ENCODE data around the gene THOP1.

THOP1 gene

GRCh38 chr19:2793126-2793525 is 7.8 kb downstream of the THOP1 start:
- Histone ChIP-seq H3K27ac (ENCODE audit: insufficient read depth, low read length, poor library complexity, severe bottlenecking) (no peak overlapping the region), H3K27me3 (replicated peaks; ENCODE audit: control insufficient read depth, insufficient read depth, low read length, poor library complexity, severe bottlenecking) (no peaks in the 10 kb centered on the region), H3K36me3 (ENCODE audit: control insufficient read depth, insufficient read depth, low read length) (peaks cover 11% of the 10 kb centered on the region), H3K4me3 (ENCODE audit: insufficient read depth, low read depth, low read length, poor library complexity, severe bottlenecking) (no peak overlapping the region), H3K9me3 (ENCODE audit: control insufficient read depth, low read length) (no peaks in the 10 kb centered on the region), H3K4me1 (ENCODE audit: control insufficient read depth, insufficient read depth, low read length, poor library complexity, severe bottlenecking) (no peaks in the 10 kb centered on the region)
- DNase-seq = no peak

GRCh38 chr19:2793577-2793976 is 8.3 kb downstream of the THOP1 start:
- Histone ChIP-seq H3K36me3 (ENCODE audit: control insufficient read depth, insufficient read depth, low read length) (peaks cover 11% of the 10 kb centered on the region), H3K4me1 (ENCODE audit: control insufficient read depth, insufficient read depth, low read length, poor library complexity, severe bottlenecking) (no peaks in the 10 kb centered on the region), H3K27me3 (replicated peaks; ENCODE audit: control insufficient read depth, insufficient read depth, low read length, poor library complexity, severe bottlenecking) (no peaks in the 10 kb centered on the region), H3K4me3 (ENCODE audit: insufficient read depth, low read depth, low read length, poor library complexity, severe bottlenecking) (no peak overlapping the region), H3K27ac (ENCODE audit: insufficient read depth, low read length, poor library complexity, severe bottlenecking) (no peak overlapping the region), H3K9me3 (ENCODE audit: control insufficient read depth, low read length) (no peaks in the 10 kb centered on the region)
- no peak for DNase-seq

- Histone ChIP-seq H3K9me3 (ENCODE audit: control insufficient read depth, low read length) (no peaks in the 10 kb centered on the region), H3K36me3 (ENCODE audit: control insufficient read depth, insufficient read depth, low read length) (peaks cover 9% of the 10 kb centered on the region), H3K4me1 (ENCODE audit: control insufficient read depth, insufficient read depth, low read length, poor library complexity, severe bottlenecking) (no peaks in the 10 kb centered on the region), H3K27me3 (replicated peaks; ENCODE audit: control insufficient read depth, insufficient read depth, low read length, poor library complexity, severe bottlenecking) (no peaks in the 10 kb centered on the region), H3K27ac (ENCODE audit: insufficient read depth, low read length, poor library complexity, severe bottlenecking) (no peak overlapping the region), H3K4me3 (ENCODE audit: insufficient read depth, low read depth, low read length, poor library complexity, severe bottlenecking) (no peak overlapping the region)
- DNase-seq = no peak
Measured at GRCh38 chr19:2795827-2796658, 10.7 kb downstream of the THOP1 start.

GRCh38 chr19:2796659-2797266 is 11.5 kb downstream of the THOP1 start:
- Histone ChIP-seq H3K36me3 (ENCODE audit: control insufficient read depth, insufficient read depth, low read length) (peaks cover 9% of the 10 kb centered on the region), H3K4me3 (ENCODE audit: insufficient read depth, low read depth, low read length, poor library complexity, severe bottlenecking) (no peak overlapping the region), H3K27me3 (replicated peaks; ENCODE audit: control insufficient read depth, insufficient read depth, low read length, poor library complexity, severe bottlenecking) (no peaks in the 10 kb centered on the region), H3K4me1 (ENCODE audit: control insufficient read depth, insufficient read depth, low read length, poor library complexity, severe bottlenecking) (no peaks in the 10 kb centered on the region), H3K27ac (ENCODE audit: insufficient read depth, low read length, poor library complexity, severe bottlenecking) (no peak overlapping the region), H3K9me3 (ENCODE audit: control insufficient read depth, low read length) (no peaks in the 10 kb centered on the region)
- no peak for DNase-seq

- H3K36me3 ChIP-seq (ENCODE audit: control insufficient read depth, insufficient read depth, low read length) = peaks cover 9% of the 10 kb centered on the region
- H3K4me3 ChIP-seq (ENCODE audit: insufficient read depth, low read depth, low read length, poor library complexity, severe bottlenecking) = no peak overlapping the region
- no peaks in the 10 kb centered on the region for H3K9me3 ChIP-seq (ENCODE audit: control insufficient read depth, low read length)
- H3K27me3 ChIP-seq (replicated peaks; ENCODE audit: control insufficient read depth, insufficient read depth, low read length, poor library complexity, severe bottlenecking) = no peaks in the 10 kb centered on the region
- DNase-seq = no peak
- H3K4me1 ChIP-seq (ENCODE audit: control insufficient read depth, insufficient read depth, low read length, poor library complexity, severe bottlenecking) = no peaks in the 10 kb centered on the region
- H3K27ac ChIP-seq (ENCODE audit: insufficient read depth, low read length, poor library complexity, severe bottlenecking) = no peak overlapping the region
Measured at GRCh38 chr19:2797280-2797679, 12.0 kb downstream of the THOP1 start.

GRCh38 chr19:2798158-2798685 is 12.9 kb downstream of the THOP1 start:
- Histone ChIP-seq H3K27ac (ENCODE audit: insufficient read depth, low read length, poor library complexity, severe bottlenecking) (no peak overlapping the region), H3K27me3 (replicated peaks; ENCODE audit: control insufficient read depth, insufficient read depth, low read length, poor library complexity, severe bottlenecking) (no peaks in the 10 kb centered on the region), H3K4me3 (ENCODE audit: insufficient read depth, low read depth, low read length, poor library complexity, severe bottlenecking) (no peak overlapping the region), H3K9me3 (ENCODE audit: control insufficient read depth, low read length) (no peaks in the 10 kb centered on the region), H3K4me1 (ENCODE audit: control insufficient read depth, insufficient read depth, low read length, poor library complexity, severe bottlenecking) (no peaks in the 10 kb centered on the region), H3K36me3 (ENCODE audit: control insufficient read depth, insufficient read depth, low read length) (peaks cover 9% of the 10 kb centered on the region)
- DNase-seq = no peak

- no peak for DNase-seq
- no peaks in the 10 kb centered on the region for H3K9me3 ChIP-seq (ENCODE audit: control insufficient read depth, low read length)
- no peak overlapping the region for H3K4me3 ChIP-seq (ENCODE audit: insufficient read depth, low read depth, low read length, poor library complexity, severe bottlenecking)
- no peak overlapping the region for H3K27ac ChIP-seq (ENCODE audit: insufficient read depth, low read length, poor library complexity, severe bottlenecking)
- no peaks in the 10 kb centered on the region for H3K27me3 ChIP-seq (replicated peaks; ENCODE audit: control insufficient read depth, insufficient read depth, low read length, poor library complexity, severe bottlenecking)
- H3K36me3 ChIP-seq (ENCODE audit: control insufficient read depth, insufficient read depth, low read length) = peaks cover 9% of the 10 kb centered on the region
- H3K4me1 ChIP-seq (ENCODE audit: control insufficient read depth, insufficient read depth, low read length, poor library complexity, severe bottlenecking) = no peaks in the 10 kb centered on the region
Measured at GRCh38 chr19:2798733-2799132, 13.4 kb downstream of the THOP1 start.

- Histone ChIP-seq H3K4me3 (ENCODE audit: insufficient read depth, low read depth, low read length, poor library complexity, severe bottlenecking) (no peak overlapping the region), H3K27me3 (replicated peaks; ENCODE audit: control insufficient read depth, insufficient read depth, low read length, poor library complexity, severe bottlenecking) (no peaks in the 10 kb centered on the region), H3K36me3 (ENCODE audit: control insufficient read depth, insufficient read depth, low read length) (peaks cover 9% of the 10 kb centered on the region), H3K27ac (ENCODE audit: insufficient read depth, low read length, poor library complexity, severe bottlenecking) (no peak overlapping the region), H3K9me3 (ENCODE audit: control insufficient read depth, low read length) (no peaks in the 10 kb centered on the region), H3K4me1 (ENCODE audit: control insufficient read depth, insufficient read depth, low read length, poor library complexity, severe bottlenecking) (no peaks in the 10 kb centered on the region)
- no peak for DNase-seq
Measured at GRCh38 chr19:2799273-2800020, 14.1 kb downstream of the THOP1 start.

- Histone ChIP-seq H3K27me3 (replicated peaks; ENCODE audit: control insufficient read depth, insufficient read depth, low read length, poor library complexity, severe bottlenecking) (no peaks in the 10 kb centered on the region), H3K9me3 (ENCODE audit: control insufficient read depth, low read length) (no peaks in the 10 kb centered on the region), H3K36me3 (ENCODE audit: control insufficient read depth, insufficient read depth, low read length) (peaks cover 16% of the 10 kb centered on the region), H3K4me1 (ENCODE audit: control insufficient read depth, insufficient read depth, low read length, poor library complexity, severe bottlenecking) (no peaks in the 10 kb centered on the region), H3K4me3 (ENCODE audit: insufficient read depth, low read depth, low read length, poor library complexity, severe bottlenecking) (no peak overlapping the region), H3K27ac (ENCODE audit: insufficient read depth, low read length, poor library complexity, severe bottlenecking) (no peak overlapping the region)
- DNase-seq = no peak
Measured at GRCh38 chr19:2800506-2800905, 15.2 kb downstream of the THOP1 start.

- peaks cover 27% of the 10 kb centered on the region for H3K36me3 ChIP-seq (ENCODE audit: control insufficient read depth, insufficient read depth, low read length)
- DNase-seq = no peak
- no peaks in the 10 kb centered on the region for H3K9me3 ChIP-seq (ENCODE audit: control insufficient read depth, low read length)
- H3K4me1 ChIP-seq (ENCODE audit: control insufficient read depth, insufficient read depth, low read length, poor library complexity, severe bottlenecking) = no peaks in the 10 kb centered on the region
- H3K27me3 ChIP-seq (replicated peaks; ENCODE audit: control insufficient read depth, insufficient read depth, low read length, poor library complexity, severe bottlenecking) = no peaks in the 10 kb centered on the region
- no peak overlapping the region for H3K27ac ChIP-seq (ENCODE audit: insufficient read depth, low read length, poor library complexity, severe bottlenecking)
- no peak overlapping the region for H3K4me3 ChIP-seq (ENCODE audit: insufficient read depth, low read depth, low read length, poor library complexity, severe bottlenecking)
Measured at GRCh38 chr19:2802826-2803225, 17.5 kb downstream of the THOP1 start.

Measured in effector memory CD4-positive, alpha-beta T cell (primary cell).